GM10248 (cell line): ENCODE measurements around the gene ZNF554.
"Not testable (repeated sequence)": the region's sequence is repeated elsewhere in the genome, so short reads cannot be mapped to it uniquely, and the experiment has no call there.

Experiments used
- CTCF ChIA-PET: fragments of 300-600 bp; sonication (Branson Sonifier 250); formaldehyde crosslinking; extraction: SDS; loops from one replicate; lab custom pipeline; 2021; ENCODE audit warnings: antibody characterized with exemption; lab: Yijun Ruan, JAX
- POLR2A ChIA-PET: fragments of 350-650 bp; sonication (Branson Sonifier 250); formaldehyde crosslinking; extraction: SDS; loops from one replicate; lab custom pipeline; 2020; ENCODE audit warnings: antibody characterized with exemption; lab: Yijun Ruan, JAX
- DNase-seq: peaks from one replicate; pipeline ENCODE4 v3.0.0; 2012; ENCODE audit errors: extremely low spot score
- CTCF ChIP-seq: IDR thresholded peaks from 2 replicates; pipeline ENCODE4 v1.5.1; 2012; ENCODE audit warnings: mild to moderate bottlenecking, low read depth; ENCODE audit errors: extremely low read depth, missing control alignments, control extremely low read depth

Gene ZNF554

DNA sequence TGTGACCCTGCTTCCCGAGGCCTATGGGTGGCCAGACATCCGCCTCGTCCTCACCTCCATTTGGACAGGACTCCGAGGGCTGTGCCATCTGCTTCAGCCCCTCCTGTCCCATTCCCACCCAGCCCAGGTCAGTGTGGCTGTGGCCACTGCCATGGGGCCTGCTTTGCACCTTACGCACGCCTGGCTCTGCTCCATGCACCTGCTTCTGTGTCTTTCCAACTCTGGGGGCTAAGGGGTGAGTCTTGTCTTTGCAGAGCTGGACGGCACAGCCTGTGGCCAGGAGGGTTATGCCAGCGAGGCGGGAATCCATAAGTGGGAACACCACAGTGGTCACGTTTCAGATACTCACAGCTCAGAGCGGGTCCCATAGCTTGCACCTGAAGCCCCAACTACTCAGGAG lies 5.2 kb upstream of the ZNF554 start:
- CTCF ChIA-PET: no interaction called here
- TF ChIP-seq CTCF: no peak
- POLR2A ChIA-PET: no interaction called here
- DNase-seq: no peak

GRCh38 chr19:2815191-2815614 lies 4.5 kb upstream of the ZNF554 start:
- ChIA-PET CTCF (no interaction called here), POLR2A (no interaction called here)
- DNase-seq: no peak
- TF ChIP-seq CTCF: no peak

DNA sequence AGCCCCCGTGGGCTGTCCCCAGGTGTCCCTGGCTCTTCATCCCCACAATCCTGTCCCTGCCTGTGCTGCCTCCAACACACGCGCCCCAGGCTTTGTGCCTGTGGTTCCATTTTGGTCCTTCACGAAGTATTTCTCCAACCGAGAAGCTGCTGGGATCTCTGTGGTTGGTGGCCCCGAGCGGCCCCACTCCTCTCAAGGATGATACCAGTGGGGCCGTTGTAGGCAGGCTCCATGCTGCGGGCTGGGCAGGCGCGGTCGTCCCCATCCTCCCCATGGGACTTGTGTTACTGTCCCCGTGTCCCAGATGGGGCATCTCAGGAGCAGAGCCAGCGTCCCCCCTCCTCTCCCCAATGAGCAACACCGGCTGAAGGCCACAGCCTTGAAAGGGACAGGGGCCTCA lies 3.7 kb upstream of the ZNF554 start:
- ChIA-PET POLR2A (no interaction called here), CTCF (no interaction called here)
- no peak for TF ChIP-seq CTCF
- no peak for DNase-seq

DNA sequence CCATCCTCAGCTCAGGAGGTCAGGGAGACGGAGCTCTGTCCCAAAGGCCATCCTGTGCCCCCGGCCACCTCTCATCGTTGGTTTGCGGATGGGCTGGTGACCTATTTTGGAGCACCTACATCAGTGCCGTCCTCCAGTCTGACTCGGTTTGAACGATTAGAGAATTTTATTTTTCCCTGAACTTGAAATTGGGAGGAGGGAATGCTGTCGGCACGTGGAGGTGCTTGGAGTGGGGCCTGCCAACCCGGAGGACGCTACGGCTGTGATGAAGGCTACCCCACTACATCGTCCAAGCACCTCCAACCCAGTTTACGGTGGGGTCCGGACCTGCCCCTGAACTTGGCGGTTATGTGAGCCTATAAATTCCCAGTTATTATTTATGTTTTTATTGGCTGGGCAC lies 3.0 kb upstream of the ZNF554 start:
- CTCF ChIA-PET: no interaction called here
- no peak for TF ChIP-seq CTCF
- POLR2A ChIA-PET: no interaction called here
- no peak for DNase-seq

GRCh38 chr19:2817237-2817829 lies 2.3 kb upstream of the ZNF554 start:
- CTCF ChIA-PET, DNase-seq, POLR2A ChIA-PET: not testable (repeated sequence)

DNA sequence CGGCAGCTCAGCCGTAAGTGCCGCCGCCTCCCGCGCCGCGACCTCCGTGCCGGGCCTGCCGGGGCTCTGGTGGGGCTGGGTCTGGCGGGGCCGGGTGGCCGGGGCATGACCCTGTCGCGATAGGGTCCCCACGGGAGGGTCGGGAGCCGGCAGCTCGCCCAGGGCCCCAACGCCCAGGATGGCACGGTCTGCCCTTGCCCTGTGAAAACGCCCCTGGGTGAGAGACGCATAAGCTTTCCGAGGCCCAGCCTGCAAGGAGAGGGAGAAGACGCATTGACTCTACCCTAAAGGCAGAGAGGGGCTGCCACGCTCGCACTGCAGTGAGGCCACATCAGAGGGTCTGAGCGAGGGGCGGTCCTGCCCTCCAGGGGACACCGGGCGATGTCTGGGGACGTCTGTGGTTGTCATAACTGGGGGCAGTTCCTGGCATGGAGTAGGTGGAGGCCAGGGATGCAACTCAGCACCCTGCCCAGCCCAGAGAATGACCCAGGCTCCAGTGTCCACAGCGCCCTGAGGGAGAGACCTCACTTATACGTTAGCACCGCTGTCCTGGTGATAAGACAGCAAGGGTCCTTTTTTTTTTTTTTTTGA lies 539 bp downstream of the ZNF554 start:
- no peak for TF ChIP-seq CTCF
- CTCF ChIA-PET: interaction anchor here (1.2 to 2.3 kb wide), 2 partner anchors 37 to 172 kb away, joined by 5 to 11 read pairs; partner anchors contain the start of gene SGTA
- DNase-seq: no peak
- POLR2A ChIA-PET: no interaction called here

- no peak for DNase-seq
- no peak for TF ChIP-seq CTCF
- ChIA-PET CTCF (interaction anchor here (0.9 to 3.0 kb wide), 3 partner anchors 10 to 174 kb away, joined by 3 to 11 read pairs (median 4); partner anchors contain the start of gene ZNF555), POLR2A (no interaction called here)
Measured at GRCh38 chr19:2822846-2823245, 3.2 kb downstream of the ZNF554 start.
